ENCODE data around the gene TMPRSS2. TPM values are rescaled to one million over a fixed set of nuclear protein-coding genes. Genes with fewer than 3 reads are reported as not detected.
"Not testable (repeated sequence)": the region's sequence is repeated elsewhere in the genome, so short reads cannot be mapped to it uniquely, and the experiment has no call there.

Gene TMPRSS2
- total and polyA plus RNA-seq, 2 of the 13 experiments (the other 11 are each of a cell fraction or from before 2014, with no cell fraction given), result 1.7 to 1.8 TPM

DNA sequence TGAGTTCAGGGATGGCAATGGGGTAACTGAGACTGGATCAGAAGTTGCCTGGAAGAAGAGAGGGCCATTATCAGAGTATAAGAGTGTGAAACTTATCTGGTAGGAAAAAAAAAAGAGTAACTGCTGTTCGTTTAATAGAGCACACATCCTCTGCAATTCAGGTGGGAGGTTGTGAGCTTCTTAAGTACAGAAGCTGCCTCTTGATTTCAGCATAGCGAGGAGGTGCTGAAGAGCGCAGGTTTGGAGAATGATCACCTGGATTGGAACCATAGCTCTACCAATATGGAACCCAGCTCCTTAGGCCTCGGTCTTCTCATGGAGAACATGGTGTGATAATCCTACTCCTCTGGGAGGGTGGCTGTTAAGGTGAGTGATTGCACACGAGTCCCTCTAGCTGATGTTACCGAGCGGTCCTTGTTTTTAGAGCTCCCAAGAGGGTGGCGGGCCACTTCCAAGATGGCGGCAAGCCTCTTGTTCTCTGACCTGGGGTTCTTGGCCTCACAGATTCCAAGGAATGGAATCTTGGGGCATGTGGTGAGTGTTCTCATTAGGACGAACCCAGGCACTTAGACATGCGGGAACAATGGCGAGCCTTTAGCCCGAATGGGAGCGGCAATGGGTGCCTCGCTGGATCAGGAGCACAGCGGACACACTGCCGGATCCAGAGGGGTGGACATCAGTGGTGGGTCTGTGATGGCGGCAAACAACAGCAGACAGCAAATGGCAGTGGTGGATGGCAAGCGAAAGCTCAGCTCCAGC lies 85.2 kb downstream of the TMPRSS2 start:
- in situ Hi-C loops (cut with HindIII; ENCODE audit: extremely low pct_ligation_motif_present, low pct_unique_long_range_greater_than_20kb) (no loop called here), intact Hi-C loops (cut with micrococcal nuclease; ENCODE audit: unreplicated experiment) (no loop called here)
- Histone ChIP-seq H3K9ac (ENCODE audit: insufficient read depth, low read depth, low read length) (no peak overlapping the region), H3K36me3 (replicated peaks in 1 of 2; ENCODE audit: control insufficient read depth in 1 of 2, insufficient read depth in 2 of 2, low read length in 2 of 2) (no peaks in the 10 kb centered on the region), H3K27ac (ENCODE audit: extremely low read length, insufficient read depth, low read length) (no peak overlapping the region), H3K4me1 (ENCODE audit: insufficient read depth, low read length) (peaks cover 12% of the 10 kb centered on the region), H2AFZ (ENCODE audit: low read length) (no peak overlapping the region), H3K9me3 (ENCODE audit: low read length) (no peaks in the 10 kb centered on the region), H3K4me2 (ENCODE audit: low read depth, low read length) (no peak overlapping the region), H3K27me3 (ENCODE audit: control insufficient read depth in 1 of 2, insufficient read depth in 2 of 2, low read length in 2 of 2) (no peaks in the 10 kb centered on the region; a peak in 1 of 5 replicates), H3K4me3 (replicated peaks in 1 of 3; ENCODE audit: insufficient read depth in 1 of 3, low read depth in 2 of 3, low read length in 3 of 3) (no peak overlapping the region), H4K20me1 (ENCODE audit: insufficient read depth, low read length) (no peaks in the 10 kb centered on the region), H3K79me2 (ENCODE audit: insufficient read depth, low read length) (no peaks in the 10 kb centered on the region)
- no TSS peak for BruUV-seq (replicated peaks)
- POLR2A ChIA-PET, result no interaction called here
- no peak for ATAC-seq
- WGBS (ENCODE audit: low lambda C conversion rate), result 98% methylated on average over 19 of the region's 19 CpGs
- CTCF ChIA-PET (ENCODE audit: low intra/inter-chr PET ratio, low total read pairs), result no interaction called here
- FAIRE-seq, result no peak
- no peak for TF ChIP-seq ZNF563 (CRISPR knock-in tag; IDR thresholded peaks at IDR 0.05)
- no peak for TF ChIP-seq ARNT (IDR thresholded peaks at IDR 0.05)
- no peak for TF ChIP-seq GABPA (IDR thresholded peaks at IDR 0.05; ENCODE audit: low read depth, low read length)
- TF ChIP-seq GABPA (CRISPR knock-in tag; IDR thresholded peaks at IDR 0.05; ENCODE audit: low read depth), result no peak
- TF ChIP-seq SKI (IDR thresholded peaks at IDR 0.05; ENCODE audit: partially characterized antibody), result no peak
- no peak for TF ChIP-seq HMG20A (CRISPR knock-in tag; IDR thresholded peaks at IDR 0.05; ENCODE audit: borderline replicate concordance)
- no peak for TF ChIP-seq HNF4A (CRISPR knock-in tag; IDR thresholded peaks at IDR 0.05)
- no peak for TF ChIP-seq MTA3 (CRISPR knock-in tag; IDR thresholded peaks at IDR 0.05)
- no peak for TF ChIP-seq NR1H2 (CRISPR knock-in tag; IDR thresholded peaks at IDR 0.05; ENCODE audit: borderline replicate concordance, low read depth)
- no peak for TF ChIP-seq NCOA1 (CRISPR knock-in tag; IDR thresholded peaks at IDR 0.05)
- no peak for DNase-seq (ENCODE audit: low spot score)

DNA sequence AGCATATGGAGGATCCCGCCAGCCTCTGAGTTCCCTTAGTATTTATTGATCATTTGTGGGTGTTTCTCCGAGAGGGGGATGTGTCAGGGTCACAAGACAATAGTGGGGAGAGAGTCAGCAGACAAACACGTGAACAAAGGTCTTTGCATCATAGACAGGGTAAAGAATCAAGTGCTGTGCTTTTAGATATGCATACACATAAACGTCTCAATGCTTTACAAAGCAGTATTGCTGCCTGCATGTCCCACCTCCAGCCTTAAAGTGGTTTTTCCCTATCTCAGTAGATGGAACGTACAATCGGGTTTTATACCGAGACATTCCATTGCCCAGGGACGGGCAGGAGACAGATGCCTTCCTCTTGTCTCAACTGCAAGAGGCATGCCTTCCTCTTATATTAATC lies 87.0 kb downstream of the TMPRSS2 start:
- H4K20me1 ChIP-seq (ENCODE audit: insufficient read depth, low read length); H3K9me3 ChIP-seq (ENCODE audit: low read length); CTCF ChIA-PET (ENCODE audit: low intra/inter-chr PET ratio, low total read pairs); H3K27ac ChIP-seq (ENCODE audit: extremely low read length, insufficient read depth, low read length); DNase-seq (ENCODE audit: low spot score); H3K36me3 ChIP-seq (replicated peaks in 1 of 2; ENCODE audit: control insufficient read depth in 1 of 2, insufficient read depth in 2 of 2, low read length in 2 of 2); BruUV-seq (replicated peaks); ATAC-seq; POLR2A ChIA-PET; in situ Hi-C loops (cut with HindIII; ENCODE audit: extremely low pct_ligation_motif_present, low pct_unique_long_range_greater_than_20kb); FAIRE-seq; H2AFZ ChIP-seq (ENCODE audit: low read length); H3K27me3 ChIP-seq (ENCODE audit: control insufficient read depth in 1 of 2, insufficient read depth in 2 of 2, low read length in 2 of 2); H3K79me2 ChIP-seq (ENCODE audit: insufficient read depth, low read length); TF ChIP-seq SOX6, SOX13 (IDR thresholded peaks at IDR 0.05): not testable (repeated sequence)
- TF ChIP-seq SOX6 (CRISPR knock-in tag; IDR thresholded peaks at IDR 0.05) (0 out of 2 replicates have a peak, but pooled peaks have one; percentile 19), SOX13 (CRISPR knock-in tag; conservative IDR thresholded peaks at IDR 0.05 in 1 of 2, IDR thresholded peaks at IDR 0.05 in 1 of 2) (peak in 1 of 2 experiments; percentile 37; a peak in 1 of 4 replicates)
- peak overlapping the region in 2 of 3 experiments; percentile 79 to 82; a peak in 5 of 6 replicates for H3K4me3 ChIP-seq (replicated peaks in 1 of 3; ENCODE audit: insufficient read depth in 1 of 3, low read depth in 2 of 3, low read length in 3 of 3)
- H3K4me1 ChIP-seq (ENCODE audit: insufficient read depth, low read length), result peaks cover 12% of the 10 kb centered on the region
- intact Hi-C loops (cut with micrococcal nuclease; ENCODE audit: unreplicated experiment), result loop anchor here (2.0 kb wide), 1 partner anchor 40 kb away; no protein-coding TSS in a partner anchor
- WGBS (ENCODE audit: low lambda C conversion rate), result 6% methylated on average over 6 of the region's 8 CpGs
- H3K9ac ChIP-seq (ENCODE audit: insufficient read depth, low read depth, low read length), result peak overlapping the region; percentile 74
- H3K4me2 ChIP-seq (ENCODE audit: low read depth, low read length), result peak overlapping the region; percentile 93

Measured in HepG2 (cell line).